NCI-H2107 treated with DMSO at 0.1 percent for 48 hours (cell line): Measurements from ENCODE around the gene NAXD.
"Not testable (repeated sequence)": the region's sequence is repeated elsewhere in the genome, so short reads cannot be mapped to it uniquely, and the experiment has no call there.

Experiments used
- DNase-seq: peaks from one replicate; lab custom pipeline; 2025; ENCODE audit not compliant: unreplicated experiment; lab: John Stamatoyannopoulos, UW

Gene NAXD

GRCh38 chr13:110593430-110594130, 21.8 kb upstream of the NAXD start:
- peak; percentile 66 for DNase-seq

GRCh38 chr13:110597041-110597689, 18.2 kb upstream of the NAXD start:
- DNase-seq: no peak

- DNase-seq: no peak
These were observed 15.0 kb upstream of the NAXD start for GRCh38 chr13:110600261-110600819.

GRCh38 chr13:110600980-110601379, 14.4 kb upstream of the NAXD start:
- no peak for DNase-seq

GRCh38 chr13:110605132-110605531, 10.2 kb upstream of the NAXD start:
- DNase-seq: no peak

- not testable (repeated sequence) for DNase-seq
These were observed 9.1 kb upstream of the NAXD start for GRCh38 chr13:110606281-110606680.

GRCh38 chr13:110607675-110608224, 7.6 kb upstream of the NAXD start:
- no peak for DNase-seq

GRCh38 chr13:110610955-110611595, 4.3 kb upstream of the NAXD start:
- DNase-seq: no peak

GRCh38 chr13:110615005-110615321, 382 bp upstream of the NAXD start:
- no peak for DNase-seq

- DNase-seq: no peak
These were observed 1.1 kb downstream of the NAXD start for GRCh38 chr13:110616103-110617101.

GRCh38 chr13:110617321-110618072, 2.2 kb downstream of the NAXD start:
- DNase-seq: no peak

GRCh38 chr13:110618167-110618566, 2.8 kb downstream of the NAXD start:
- no peak for DNase-seq

- no peak for DNase-seq
These were observed 3.4 kb downstream of the NAXD start for GRCh38 chr13:110618780-110619179.

GRCh38 chr13:110620596-110620995, 5.3 kb downstream of the NAXD start:
- DNase-seq: no peak

- DNase-seq: peak; percentile 90
These were observed 9.7 kb downstream of the NAXD start for GRCh38 chr13:110624766-110625756.

GRCh38 chr13:110625771-110626321, 10.5 kb downstream of the NAXD start:
- peak; percentile 27 for DNase-seq

GRCh38 chr13:110626521-110626920, 11.2 kb downstream of the NAXD start:
- no peak for DNase-seq

GRCh38 chr13:110627351-110627750, 12.0 kb downstream of the NAXD start:
- no peak for DNase-seq
